T1000 (cell line): ENCODE measurements around the gene HIPK1.
"Not testable (repeated sequence)": the region's sequence is repeated elsewhere in the genome, so short reads cannot be mapped to it uniquely, and the experiment has no call there.

Source experiments
- DNase-seq: peaks from one replicate; lab custom pipeline; 2025; ENCODE audit warnings: mixed read lengths; lab: John Stamatoyannopoulos, UW

HIPK1 gene

GRCh38 chr1:114011796-114012195 is 82.7 kb downstream of the HIPK1 start:
- no peak for DNase-seq

DNA sequence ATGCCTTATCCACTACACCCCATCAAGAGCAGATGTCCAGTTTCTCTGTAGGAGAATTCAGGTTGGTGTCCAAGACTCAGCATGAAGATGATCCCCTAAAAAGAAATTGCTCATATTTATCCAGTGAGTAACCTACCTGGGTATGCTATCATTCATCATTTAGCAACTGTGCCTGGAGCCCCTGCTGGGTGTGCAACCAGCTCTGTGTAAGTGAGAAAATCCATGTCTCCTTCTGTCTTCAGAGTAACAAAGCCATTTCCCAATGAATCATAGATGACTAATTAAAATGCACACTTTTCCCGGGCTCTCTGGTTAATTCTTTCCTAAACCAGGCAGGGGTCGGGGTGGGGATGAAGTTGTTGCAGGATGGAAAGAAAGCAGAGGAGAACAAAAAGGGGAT is 86.0 kb downstream of the HIPK1 start:
- DNase-seq, result peak; percentile 3

- not testable (repeated sequence) for DNase-seq
Measured at GRCh38 chr1:114019724-114020123, 90.6 kb downstream of the HIPK1 start.

- no peak for DNase-seq
Measured at GRCh38 chr1:114021665-114022099, 92.6 kb downstream of the HIPK1 start.

- no peak for DNase-seq
Measured at GRCh38 chr1:114022877-114023276, 93.8 kb downstream of the HIPK1 start.

DNA sequence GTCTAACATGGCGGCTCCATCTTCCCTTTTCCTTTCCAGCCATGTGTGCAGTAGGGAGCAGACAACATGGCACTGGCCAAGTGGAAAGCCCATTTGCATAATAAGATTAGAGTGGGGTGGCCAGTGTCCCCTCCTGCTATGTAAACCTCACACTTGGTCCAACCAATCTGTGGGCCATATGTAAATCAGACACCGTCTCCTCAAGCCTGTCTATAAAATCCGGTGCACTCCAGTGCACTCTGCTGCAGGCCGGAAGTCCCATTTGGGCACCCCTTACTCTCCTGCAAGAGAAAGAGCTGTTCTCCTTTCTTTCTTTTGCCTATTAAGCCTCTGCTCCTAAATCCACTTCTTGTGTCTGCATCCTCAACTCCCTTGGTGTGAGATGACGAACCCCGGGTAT is 94.3 kb downstream of the HIPK1 start:
- DNase-seq, result no peak

GRCh38 chr1:114024049-114024448 is 94.9 kb downstream of the HIPK1 start:
- no peak for DNase-seq

DNA sequence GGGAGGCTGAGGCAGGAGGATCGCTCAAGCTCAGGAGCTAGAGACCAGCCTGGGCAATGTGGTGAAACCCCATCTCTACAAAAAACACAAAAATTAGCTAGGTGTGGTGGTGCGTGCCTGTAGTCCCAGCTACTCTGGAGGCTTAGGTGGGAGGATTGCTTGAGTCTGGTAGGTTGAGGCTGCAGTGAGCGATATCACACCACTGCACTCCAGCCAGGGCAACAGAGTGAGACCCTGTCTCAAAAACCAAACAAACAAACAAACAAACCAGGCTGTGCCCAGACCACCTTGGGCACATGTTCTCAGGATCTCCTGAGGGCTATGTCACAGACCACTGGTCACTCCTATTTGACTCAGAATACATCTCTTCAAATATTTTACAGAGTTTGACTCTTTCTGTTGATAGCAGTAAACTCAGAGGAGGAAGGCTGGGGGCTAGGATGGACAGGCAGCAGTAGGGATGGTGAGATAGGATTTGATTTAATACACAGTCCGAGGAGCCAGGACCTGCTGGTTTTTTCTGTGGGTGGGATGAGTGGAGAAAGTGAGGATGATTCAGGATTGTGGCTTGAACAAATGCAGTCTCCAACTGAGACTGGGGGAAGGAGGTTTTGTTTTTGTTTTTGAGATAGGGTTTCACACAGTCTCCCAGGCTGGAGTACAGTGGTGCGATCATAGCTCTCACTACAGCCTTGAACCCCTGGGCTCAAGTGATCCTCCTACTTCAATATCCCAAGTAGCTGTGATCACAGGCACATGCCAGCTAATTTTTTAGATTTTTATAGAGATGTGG is 96.7 kb downstream of the HIPK1 start:
- no peak for DNase-seq

DNA sequence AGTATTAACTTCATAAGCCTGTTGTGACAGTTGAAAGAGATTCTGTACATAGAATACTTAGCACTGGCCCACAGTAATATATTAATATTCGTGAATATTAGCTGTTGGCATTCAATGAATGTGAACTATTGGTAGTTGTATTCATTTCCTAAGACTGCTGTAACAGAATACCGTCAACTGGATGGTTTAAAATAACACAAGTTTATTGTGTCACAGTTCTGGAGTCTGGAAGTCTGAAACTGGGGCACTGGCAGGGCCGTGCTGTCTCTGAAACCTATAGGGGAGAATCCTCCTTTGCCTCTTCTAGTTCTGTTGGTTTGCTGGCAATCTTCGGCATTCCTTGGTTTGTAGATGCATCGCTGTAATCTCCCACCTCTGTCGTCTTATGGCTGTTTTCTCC is 97.7 kb downstream of the HIPK1 start:
- no peak for DNase-seq
